ENCODE data around the gene FLT4.

DNA sequence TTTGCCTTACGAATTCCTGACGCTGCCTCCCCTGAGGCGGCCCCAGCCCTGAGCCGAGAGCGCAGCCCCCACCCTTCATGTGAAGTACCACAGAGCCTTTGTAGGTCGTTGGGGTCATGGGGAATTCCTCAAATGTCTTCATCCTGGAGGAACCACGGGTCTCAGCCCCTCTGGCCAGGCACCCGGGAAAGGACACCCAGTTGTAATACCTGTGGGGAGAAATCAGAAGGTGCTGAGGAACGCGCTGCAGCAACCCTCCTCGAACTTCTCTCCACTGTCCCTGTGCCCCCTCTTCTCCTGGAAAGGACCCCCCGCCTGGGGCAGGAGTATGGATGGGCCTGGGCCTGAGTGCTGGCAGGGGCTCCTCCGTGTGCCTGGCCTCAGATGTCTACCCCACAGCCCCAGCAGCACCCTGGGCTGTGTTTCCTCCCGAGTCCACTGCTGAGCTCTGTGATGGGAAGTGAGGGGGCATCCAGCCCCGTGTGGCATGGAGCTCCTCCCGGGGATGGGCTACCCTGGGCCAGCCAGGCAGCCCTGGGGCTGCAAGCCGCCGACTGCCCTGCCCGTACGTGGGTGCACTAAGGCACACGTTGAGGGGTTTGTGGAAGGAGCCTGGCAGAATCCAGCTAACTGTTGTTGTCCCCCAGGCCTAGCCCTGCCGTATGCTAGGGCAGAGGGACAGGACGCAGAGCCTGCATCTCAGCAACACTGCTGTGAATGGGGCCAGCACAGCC is 39.4 kb downstream of the FLT4 start:
- no peak for TF ChIP-seq CTCF (IDR thresholded peaks at IDR 0.05)
- TF ChIP-seq POLR2A (IDR thresholded peaks at IDR 0.05): no peak
